Epidermal melanocyte (primary cell): ENCODE measurements around the gene OR10AG1.

Experiments
- DNase-seq: peaks from one replicate; pipeline ENCODE4 v3.0.0; 2011; ENCODE audit warnings: low spot score; ENCODE audit not compliant: insufficient read length

OR10AG1 gene

GRCh38 chr11:55969845-55970244, at the start of gene OR10AG1:
TSS of gene OR10AG1 (minus strand) at chr11:55969945. CDS start at chr11:55969907, 38 bp downstream.
- DNase-seq: no peak

DNA sequence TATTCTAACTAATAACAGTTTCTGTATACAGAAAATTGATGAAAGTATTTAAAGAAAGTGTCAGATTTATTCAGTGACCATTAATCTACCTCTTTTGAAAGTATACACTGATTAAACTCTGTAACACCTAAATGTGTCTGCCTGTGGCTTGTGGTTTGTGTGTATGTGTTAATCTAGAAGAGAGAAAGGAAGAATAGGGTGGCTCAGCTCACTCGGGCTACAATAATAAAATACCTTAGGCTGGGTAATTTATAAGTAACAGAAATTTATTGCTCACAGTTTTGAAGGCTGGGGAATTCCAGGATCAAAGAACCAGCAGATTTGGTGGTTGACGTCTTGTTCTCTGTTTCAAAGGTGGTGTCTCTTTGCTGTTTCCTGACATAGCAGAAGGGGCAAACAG, 44.1 kb upstream of the OR10AG1 start:
- no peak for DNase-seq

DNA sequence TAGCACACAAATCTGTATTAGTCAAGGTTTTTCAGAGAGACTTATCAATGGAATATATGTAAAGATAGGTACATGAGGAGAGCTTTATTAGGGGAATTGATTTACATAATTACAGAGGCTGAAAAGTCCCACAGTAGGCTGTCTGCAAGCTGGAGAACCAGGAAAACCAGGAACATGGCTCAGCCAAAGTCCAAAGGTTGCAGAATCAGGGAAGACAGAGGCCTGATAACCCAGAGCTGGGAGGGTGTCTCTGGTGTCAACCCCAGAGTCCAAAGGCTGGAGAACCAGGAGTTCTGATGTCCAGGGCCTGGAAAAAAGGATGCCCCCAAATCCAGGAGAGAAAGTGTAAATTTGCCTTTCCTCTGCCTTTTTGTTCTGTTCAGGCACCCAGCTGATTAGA, 41.0 kb upstream of the OR10AG1 start:
- DNase-seq: no peak

DNA sequence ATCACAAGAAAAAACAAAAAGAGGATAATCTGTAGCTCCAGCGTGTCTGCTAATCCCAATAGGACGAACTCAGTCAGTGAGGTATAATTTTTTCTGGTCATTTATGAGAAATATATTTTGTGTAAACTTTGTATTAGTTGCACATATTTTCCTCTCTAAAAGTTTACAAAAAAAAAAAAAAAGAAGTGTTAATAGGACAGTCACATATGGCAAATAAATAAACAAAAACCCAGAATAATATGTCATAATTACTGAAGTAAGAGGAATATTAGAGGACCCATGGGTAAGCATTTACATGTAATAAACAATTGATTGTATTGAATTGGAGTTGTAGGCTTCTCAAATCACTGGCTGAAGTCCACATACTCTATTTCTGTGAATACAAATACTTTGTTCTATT, 24.8 kb upstream of the OR10AG1 start, which contains the start of gene OR5F1:
TSS of gene OR5F1 (minus strand) at position 101 of the 400 bp plus-strand sequence. CDS start at position 101, 0 bp downstream.
- no peak for DNase-seq

- no peak for DNase-seq
Observed at GRCh38 chr11:55970935-55971334, 1.2 kb upstream of the OR10AG1 start.

- no peak for DNase-seq
Observed at GRCh38 chr11:55967914-55968313, 1.8 kb downstream of the OR10AG1 start.

- no peak for DNase-seq
Observed at GRCh38 chr11:55966391-55966790, 3.4 kb downstream of the OR10AG1 start.

DNA sequence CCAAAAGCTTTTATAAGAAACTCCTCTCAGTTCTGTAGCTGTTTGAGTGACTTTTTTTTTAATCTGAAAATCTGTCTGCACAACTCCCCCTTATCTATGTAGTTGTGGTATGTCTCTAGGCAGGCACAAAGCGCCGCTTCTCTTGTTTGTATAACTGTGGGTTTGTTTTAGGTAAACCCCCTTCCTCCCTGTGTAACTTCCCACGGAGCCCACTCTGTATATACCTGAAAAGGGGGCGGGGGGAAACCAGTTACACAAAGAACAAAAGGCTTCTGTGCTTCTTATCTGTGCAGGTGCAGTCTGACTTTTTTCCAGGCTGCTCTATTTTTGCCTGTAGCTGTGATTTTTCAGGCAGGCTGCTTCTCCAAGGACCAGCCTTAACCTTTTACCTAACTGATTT, 13.2 kb downstream of the OR10AG1 start:
- no peak for DNase-seq

GRCh38 chr11:55949330-55949729, 20.4 kb downstream of the OR10AG1 start:
- DNase-seq: no peak

GRCh38 chr11:55942785-55943392, 26.9 kb downstream of the OR10AG1 start:
- DNase-seq: no peak

GRCh38 chr11:55936300-55936699, 33.4 kb downstream of the OR10AG1 start, which contains the start of gene OR5I1:
TSS of gene OR5I1 (minus strand) at chr11:55936400. CDS start at chr11:55936400, 0 bp downstream.
- DNase-seq: no peak

DNA sequence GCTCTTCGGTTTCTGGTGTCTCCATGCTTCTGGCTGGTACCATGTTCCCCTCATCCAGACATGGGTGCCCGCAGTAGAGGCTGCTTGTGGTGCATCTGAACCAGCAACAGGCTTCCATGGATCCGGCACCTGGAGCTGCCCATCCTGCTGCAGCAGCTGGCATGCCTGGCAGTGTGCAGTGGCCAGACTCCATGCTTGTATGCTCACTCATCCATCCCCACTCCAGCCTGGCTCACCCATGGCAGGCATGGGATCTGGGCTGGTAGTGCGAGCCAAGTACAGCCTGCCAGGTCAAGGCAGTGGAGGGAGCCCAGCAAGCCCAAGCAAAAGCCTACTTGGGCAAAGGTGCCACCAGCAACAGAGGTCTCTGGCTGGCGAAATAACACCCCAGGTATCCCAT, 49.2 kb downstream of the OR10AG1 start:
- DNase-seq: no peak
